HG03103 (cell line): ENCODE results near the gene SUSD2.
"Not testable (repeated sequence)": the region's sequence is repeated elsewhere in the genome, so short reads cannot be mapped to it uniquely, and the experiment has no call there.

ENCODE experiments used
- ATAC-seq: cut with Tn5 transposase; IDR thresholded peaks from one replicate; pipeline ENCODE4 v1.9.1; 2021; ENCODE audit warnings: low read depth; ENCODE audit not compliant: unreplicated experiment

SUSD2 gene

DNA sequence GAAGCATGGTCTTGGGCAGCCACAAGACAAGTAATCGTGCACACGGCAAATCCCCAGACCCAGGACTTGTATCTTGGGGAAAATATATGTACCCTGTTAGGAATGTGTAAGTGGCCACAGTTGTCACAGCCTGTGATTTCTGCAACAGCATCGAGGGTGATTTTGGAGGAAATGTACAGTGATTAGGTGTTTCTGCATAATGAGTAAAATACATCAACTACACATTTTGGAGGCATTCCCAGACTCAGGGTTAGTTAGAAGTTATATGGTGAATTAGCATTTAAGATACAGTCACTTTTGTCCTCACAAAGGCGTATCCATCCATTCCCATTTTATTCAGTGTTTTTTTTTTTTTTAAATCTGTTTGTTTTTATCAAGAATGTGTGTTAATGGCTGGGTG, 28.4 kb downstream of the SUSD2 start:
- ATAC-seq = no peak

DNA sequence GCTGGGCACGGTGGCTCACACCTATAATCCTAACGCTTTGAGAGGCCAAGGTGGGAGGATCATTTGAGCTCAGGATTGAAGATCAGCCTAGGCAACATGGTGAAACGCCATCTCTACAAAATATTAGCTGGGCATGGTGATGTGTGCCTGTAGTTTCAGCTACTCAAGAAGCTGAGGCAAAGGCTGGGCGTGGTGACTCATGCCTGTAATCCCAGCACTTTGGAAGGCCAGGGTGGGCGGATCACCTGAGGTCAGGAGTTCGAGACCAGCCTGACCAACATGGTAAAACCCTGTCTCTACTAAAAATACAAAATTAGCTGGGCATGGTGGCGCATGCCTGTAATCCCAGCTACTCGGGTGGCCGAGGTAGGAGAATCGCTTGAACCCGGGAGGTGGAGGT, 29.1 kb downstream of the SUSD2 start:
- not testable (repeated sequence) for ATAC-seq

DNA sequence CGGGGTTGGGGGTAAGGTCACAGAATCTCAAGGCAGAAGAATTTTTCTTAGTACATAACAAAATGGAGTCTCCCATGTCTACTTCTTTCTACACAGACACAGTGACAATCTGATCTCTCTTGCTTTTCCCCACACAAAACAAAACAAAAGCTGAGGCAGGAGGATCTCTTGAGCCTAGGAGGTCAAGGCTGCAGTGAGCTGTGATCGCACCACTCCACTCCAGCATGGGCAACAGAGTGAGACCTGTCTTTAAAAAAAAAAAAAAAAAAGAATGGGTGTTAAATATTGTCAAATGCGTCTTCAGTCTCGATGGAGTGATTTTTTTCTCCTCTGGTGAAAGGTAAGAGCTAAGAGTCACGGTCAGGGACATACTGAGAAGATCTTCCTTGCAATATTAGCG, 30.4 kb downstream of the SUSD2 start:
- ATAC-seq = not testable (repeated sequence)

GRCh38 chr22:24213111-24213510, 31.8 kb downstream of the SUSD2 start:
- not testable (repeated sequence) for ATAC-seq

DNA sequence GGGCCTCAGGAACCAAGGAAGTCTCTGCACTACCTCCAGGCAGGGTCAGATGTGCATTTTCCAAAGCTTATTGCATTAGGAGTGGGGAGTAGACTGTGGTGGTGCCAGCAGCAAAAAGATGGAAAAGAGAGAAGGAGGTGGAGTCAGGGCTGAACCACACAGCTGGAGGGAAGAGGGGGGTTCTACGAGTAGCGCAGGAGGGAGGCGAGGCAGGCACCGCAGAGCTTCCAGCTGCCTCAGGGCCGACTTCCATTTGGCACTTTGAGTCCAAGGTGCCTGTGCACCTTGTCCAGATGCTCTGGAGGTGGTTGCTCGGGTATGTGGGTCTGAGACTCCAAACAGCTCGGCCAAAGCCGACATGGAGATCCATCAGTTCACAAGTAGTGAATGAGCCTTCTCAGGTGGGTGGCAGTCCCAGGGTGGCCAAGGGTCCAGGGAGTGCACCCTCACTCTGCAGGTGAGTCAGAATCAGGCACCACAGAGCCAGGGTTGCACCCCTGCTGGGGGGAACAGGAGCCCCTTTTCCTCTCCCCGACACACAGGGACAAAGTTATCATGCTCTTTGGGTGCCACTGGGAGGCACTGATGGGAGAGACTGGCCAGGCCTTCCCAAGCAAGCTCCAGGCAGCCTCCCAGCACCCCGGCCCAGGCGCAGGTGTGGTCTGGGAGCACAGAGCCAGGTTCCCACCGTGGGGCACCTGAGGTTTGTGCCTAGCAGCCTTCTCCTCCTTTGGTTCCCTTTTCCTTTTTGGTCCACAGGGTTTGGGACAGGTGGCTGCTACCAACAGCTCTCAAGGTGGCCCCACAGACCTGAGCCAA, 33.4 kb downstream of the SUSD2 start:
- ATAC-seq = no peak

- ATAC-seq = no peak
Measured at GRCh38 chr22:24216541-24217209, 35.4 kb downstream of the SUSD2 start.

DNA sequence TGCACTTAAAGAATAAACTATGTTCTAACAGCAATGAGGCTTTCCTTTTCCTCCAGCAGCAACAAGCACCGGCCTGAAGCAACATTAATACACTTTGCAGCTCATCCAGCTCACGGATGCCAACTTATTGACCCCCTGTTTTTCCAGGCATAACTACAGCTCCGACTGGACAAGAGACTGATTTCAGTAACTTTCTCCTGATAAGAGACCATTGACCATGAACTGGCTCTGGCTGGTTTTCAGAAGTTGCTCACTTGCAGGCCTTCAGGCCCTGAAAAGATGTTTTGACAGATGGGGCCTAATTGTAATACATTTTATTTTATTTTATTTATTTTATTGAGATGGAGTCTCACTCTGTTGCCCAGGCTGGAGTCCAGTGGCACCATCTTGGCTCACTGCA, 36.1 kb downstream of the SUSD2 start:
- no peak for ATAC-seq

DNA sequence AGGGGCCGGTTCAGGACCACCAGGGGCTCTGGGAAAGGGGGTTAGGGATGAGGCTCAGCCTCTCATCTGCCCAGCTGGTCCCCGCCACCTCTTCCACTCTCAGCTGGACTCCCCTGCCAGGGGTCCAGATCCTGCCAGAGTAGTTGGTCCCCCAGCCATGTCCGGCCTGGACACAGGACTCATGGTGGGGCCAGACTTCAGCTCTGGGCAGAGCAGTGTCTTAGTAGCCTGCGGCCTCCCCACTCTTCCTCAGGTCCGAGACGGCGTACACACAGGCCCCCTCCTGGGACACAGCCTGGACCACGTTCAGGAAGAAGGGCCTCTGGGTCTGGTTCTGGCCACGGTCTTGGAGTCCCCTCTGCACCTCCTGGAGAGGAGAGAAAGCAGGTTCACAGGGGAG, 38.5 kb downstream of the SUSD2 start:
- ATAC-seq = no peak

- no peak for ATAC-seq
Measured at GRCh38 chr22:24224468-24224867, 43.2 kb downstream of the SUSD2 start.

DNA sequence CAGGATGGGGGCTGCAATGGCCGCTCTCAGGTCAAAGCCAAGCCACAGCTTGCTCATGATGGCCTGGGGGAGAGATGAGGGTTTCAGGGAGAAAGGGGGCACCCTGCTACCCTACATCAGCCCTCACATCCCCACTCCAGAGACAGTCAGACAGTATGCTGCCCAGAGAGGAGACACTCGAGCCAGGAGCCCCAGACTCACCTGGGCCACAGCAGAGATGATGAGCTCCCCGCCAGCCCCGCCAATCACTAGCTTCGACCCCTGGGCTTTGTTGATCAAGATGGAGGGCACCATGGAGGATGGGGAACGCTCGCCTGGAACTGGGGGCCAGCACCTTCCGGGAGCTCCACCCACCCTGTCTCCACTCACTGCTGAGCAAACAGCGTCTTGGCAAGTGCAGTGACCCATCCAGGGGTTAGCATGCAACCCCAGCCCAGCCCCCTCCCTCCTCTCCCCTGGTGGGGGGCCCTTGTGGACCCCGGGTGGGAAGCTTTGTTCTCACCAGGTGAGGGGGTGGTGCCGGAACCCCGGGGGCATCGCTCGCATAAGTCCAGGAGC, 43.8 kb downstream of the SUSD2 start:
- no peak for ATAC-seq

DNA sequence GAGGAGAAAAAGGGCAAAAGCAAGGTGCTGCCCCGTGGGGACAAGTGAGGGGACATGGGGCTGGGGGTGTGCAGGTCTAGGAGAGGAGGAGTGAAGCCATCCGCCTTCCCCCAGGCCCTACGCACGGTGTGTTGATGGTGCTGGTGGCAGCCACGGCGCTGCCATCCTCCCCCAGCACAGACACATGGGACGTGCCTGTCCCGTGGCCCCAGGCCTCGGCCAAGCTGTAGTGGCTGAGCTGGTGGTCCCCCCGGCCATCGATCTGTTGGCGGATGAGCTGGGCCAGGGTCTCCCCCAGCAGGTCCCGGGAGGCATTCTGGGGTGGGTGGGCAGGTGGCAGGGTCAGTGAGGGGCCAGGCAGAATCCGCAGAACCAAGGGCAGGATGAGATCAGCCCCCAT, 44.7 kb downstream of the SUSD2 start:
- no peak for ATAC-seq

DNA sequence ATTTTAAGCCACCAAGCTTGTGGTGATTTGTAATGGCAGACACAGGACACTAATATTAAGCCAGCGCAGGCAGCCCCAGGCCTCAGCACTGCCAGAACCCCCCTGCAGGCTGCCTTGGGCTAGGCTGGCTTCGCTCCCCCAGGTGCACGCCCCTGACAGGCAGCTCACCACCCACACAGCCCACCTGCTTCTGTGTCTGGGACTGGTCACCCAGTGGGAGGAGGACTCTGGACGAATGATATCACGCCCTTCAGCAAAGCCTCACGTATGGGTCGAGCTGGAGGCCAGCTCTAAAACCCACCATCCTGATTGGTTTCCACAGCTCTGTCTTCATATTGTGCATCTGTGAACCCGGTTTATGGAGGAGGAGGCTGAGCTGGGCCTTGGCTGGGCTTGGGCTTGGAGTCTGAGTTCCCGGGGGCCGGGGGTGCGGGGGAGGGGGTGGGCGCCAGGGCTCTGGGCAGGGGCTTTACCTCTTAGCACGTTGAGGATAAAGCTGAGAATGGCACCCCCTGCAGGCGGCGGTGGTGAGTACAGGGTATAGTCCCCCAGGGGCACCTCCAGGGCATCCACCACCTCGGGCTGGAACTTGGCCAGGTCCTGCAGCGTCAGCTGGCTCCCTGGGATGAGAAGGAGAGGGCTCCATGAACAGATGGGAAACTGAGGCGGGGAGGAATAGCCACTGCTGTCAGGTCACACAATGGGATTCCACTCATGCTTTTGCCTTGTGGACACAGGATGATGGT, 49.8 kb downstream of the SUSD2 start:
- ATAC-seq = no peak

- ATAC-seq = no peak
Measured at GRCh38 chr22:24231706-24232105, 50.4 kb downstream of the SUSD2 start.

- ATAC-seq = no peak
Measured at GRCh38 chr22:24232124-24232523, 50.8 kb downstream of the SUSD2 start.

DNA sequence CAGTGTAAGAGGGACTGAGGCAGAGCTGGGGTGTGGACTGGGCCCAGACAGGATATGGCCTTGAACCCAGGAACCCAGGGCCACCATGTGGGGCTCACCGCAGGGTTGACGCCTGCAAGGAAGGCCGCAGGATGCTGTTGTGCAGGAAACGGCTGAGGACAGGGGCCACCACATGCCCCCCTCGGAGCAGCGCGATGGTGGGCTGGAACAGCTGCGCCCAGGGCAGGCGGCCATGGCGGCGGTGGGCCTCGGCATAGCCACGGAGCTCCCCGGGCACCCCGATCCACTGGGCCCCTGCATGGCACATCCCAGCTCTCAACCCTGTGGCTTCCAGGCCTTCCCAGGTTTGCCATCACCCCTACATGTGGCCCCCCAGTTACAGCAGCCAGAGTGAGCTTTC, 51.4 kb downstream of the SUSD2 start:
- ATAC-seq = no peak

- ATAC-seq = no peak
Measured at GRCh38 chr22:24233235-24233634, 51.9 kb downstream of the SUSD2 start.

- no peak for ATAC-seq
Measured at GRCh38 chr22:24233816-24234215, 52.5 kb downstream of the SUSD2 start.

DNA sequence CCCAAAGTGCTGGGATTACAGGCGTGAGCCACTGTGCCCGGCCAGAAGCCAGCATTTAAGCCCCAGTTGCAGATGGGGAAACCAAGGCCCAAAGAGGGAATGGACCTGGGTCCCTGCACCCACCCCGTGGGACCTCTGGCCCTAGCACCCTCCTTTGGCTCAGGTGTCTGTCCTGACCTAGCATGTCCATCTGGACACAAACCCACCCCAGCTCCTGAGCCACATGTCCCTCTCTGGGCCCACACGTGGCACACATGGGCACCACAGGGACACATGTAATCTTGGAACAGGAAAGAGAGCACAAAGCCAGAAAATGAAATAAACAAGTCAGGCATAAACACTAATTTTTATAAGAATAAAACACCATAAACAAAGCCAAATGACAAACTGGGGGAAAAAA, 54.0 kb downstream of the SUSD2 start:
- no peak for ATAC-seq

- no peak for ATAC-seq
Measured at GRCh38 chr22:24236656-24237055, 55.4 kb downstream of the SUSD2 start.

- not testable (repeated sequence) for ATAC-seq
Measured at GRCh38 chr22:24238101-24238694, 56.9 kb downstream of the SUSD2 start.
